ENCODE results near the gene ZNF331.

ZNF331 gene

GRCh38 chr19:53626976-53627375, 89.0 kb downstream of the ZNF331 start:
- DNase-seq (ENCODE audit: low spot score): no peak

Measured in pons (tissue), 1 donor.